IMR-90 (cell line): ENCODE data around the gene PLA2G12A. TPM values are rescaled to one million over a fixed set of nuclear protein-coding genes. Genes with fewer than 3 reads are reported as not detected.

Experiments
- ATAC-seq: fragments of 200-7000 bp; cut with Tn5 transposase; 2 replicates; pipeline ENCODE4 v1.9.1; 2020; ENCODE audit warnings: low read depth, mild to moderate bottlenecking, moderate library complexity
- BruUV-seq: library from RNA; stranded (reverse); fragments of 400-500 nt; replicated peaks from 2 replicates; lab custom pipeline; 2021; lab: Mats Ljungman, UMichigan
- CTCF ChIA-PET: fragments of 300-600 bp; formaldehyde crosslinking; extraction: SDS; loops from one replicate; lab custom pipeline; 2021; ENCODE audit warnings: antibody characterized with exemption; lab: Yijun Ruan, JAX
- POLR2A ChIA-PET: fragments of 300-600 bp; sonication (Branson Sonifier 250); formaldehyde crosslinking; loops from one replicate; lab custom pipeline; 2022; ENCODE audit warnings: antibody characterized with exemption; ENCODE audit not compliant: unreplicated experiment; lab: Charles Lee
- DNase-seq: peaks from one replicate; pipeline ENCODE4 v3.0.0; 2013
- H2AFZ ChIP-seq: replicated peaks from 2 replicates; pipeline ENCODE3; 2013; ENCODE audit warnings: low read length, mild to moderate bottlenecking; ENCODE audit not compliant: poor library complexity
- H2AK5ac ChIP-seq: 2 replicates; pipeline ENCODE4 v1.6.1; 2013; ENCODE audit warnings: low read depth, low read length, inconsistent platforms
- H2AK9ac ChIP-seq: replicated peaks from 2 replicates; pipeline ENCODE3; 2013; ENCODE audit warnings: mild to moderate bottlenecking, low read depth, low read length, moderate library complexity; ENCODE audit not compliant: poor library complexity
- H2BK120ac ChIP-seq: 2 replicates; pipeline ENCODE4 v1.6.1; 2013; ENCODE audit warnings: low read depth, low read length, inconsistent platforms
- H2BK15ac ChIP-seq: 3 replicates; pipeline ENCODE4 v1.6.1; 2013; ENCODE audit warnings: low read depth, low read length, inconsistent platforms
- H2BK20ac ChIP-seq: 2 replicates; pipeline ENCODE4 v1.6.1; 2013; ENCODE audit warnings: low read depth, mild to moderate bottlenecking, inconsistent platforms, low read length, moderate library complexity
- H2BK5ac ChIP-seq: 2 replicates; pipeline ENCODE4 v1.6.1; 2013; ENCODE audit warnings: mild to moderate bottlenecking, low read depth, low read length, inconsistent platforms; ENCODE audit not compliant: poor library complexity, severe bottlenecking
- H3K14ac ChIP-seq: replicated peaks from 2 replicates; pipeline ENCODE4 v1.6.1; 2013; ENCODE audit warnings: low read depth, low read length, inconsistent platforms
- H3K18ac ChIP-seq: 2 replicates; pipeline ENCODE4 v1.6.1; 2013; ENCODE audit warnings: low read depth, low read length, control low read depth
- H3K23ac ChIP-seq: 2 replicates; pipeline ENCODE4 v1.6.1; 2013; ENCODE audit warnings: low read depth, low read length, inconsistent platforms
- H3K27ac ChIP-seq: 2 replicates; pipeline ENCODE4 v1.5.1; 2013; ENCODE audit warnings: mild to moderate bottlenecking, control low read depth, low read length; ENCODE audit not compliant: insufficient read depth
- H3K27me3 ChIP-seq: 2 replicates; pipeline ENCODE4 v1.6.1; 2013; ENCODE audit warnings: low read length; ENCODE audit not compliant: control insufficient read depth, insufficient read depth
- H3K36me3 ChIP-seq: 2 replicates; pipeline ENCODE4 v1.6.1; 2013; ENCODE audit warnings: low read length, mixed read lengths; ENCODE audit not compliant: control insufficient read depth, insufficient read depth
- H3K4ac ChIP-seq: 2 replicates; pipeline ENCODE4 v1.6.1; 2013; ENCODE audit warnings: low read depth, low read length, inconsistent platforms
- H3K4me1 ChIP-seq: 2 replicates; pipeline ENCODE4 v1.6.1; 2013; ENCODE audit warnings: low read length, mixed read lengths; ENCODE audit not compliant: control insufficient read depth, insufficient read depth
- H3K4me2 ChIP-seq: 2 replicates; pipeline ENCODE4 v1.6.1; 2013; ENCODE audit warnings: low read depth, mild to moderate bottlenecking, control low read depth, low read length, moderate library complexity
- H3K4me3 ChIP-seq: 2 replicates; pipeline ENCODE4 v1.5.1; 2013; ENCODE audit warnings: low read depth, mild to moderate bottlenecking, control low read depth, low read length, moderate library complexity; ENCODE audit not compliant: insufficient read depth
- H3K56ac ChIP-seq: 2 replicates; pipeline ENCODE4 v1.6.1; 2013; ENCODE audit warnings: low read length, inconsistent platforms; ENCODE audit not compliant: insufficient read depth; ENCODE audit errors: extremely low read depth
- H3K79me1 ChIP-seq, 2 experiments: 2 replicates each; pipeline ENCODE4 v1.6.1; 2013; ENCODE audit warnings: low read length in 2 of 2, inconsistent platforms in 1 of 2, low read depth in 1 of 2
- H3K9ac ChIP-seq: 2 replicates; pipeline ENCODE4 v1.6.1; 2013; ENCODE audit warnings: low read depth, low read length, control low read depth
- H3K9me1 ChIP-seq: 2 replicates; pipeline ENCODE4 v1.6.1; 2013; ENCODE audit warnings: low read length, inconsistent platforms; ENCODE audit not compliant: insufficient read depth
- H3K9me3 ChIP-seq: 2 replicates; pipeline ENCODE4 v1.6.1; 2013; ENCODE audit warnings: low read length; ENCODE audit not compliant: control insufficient read depth, insufficient read depth
- H4K20me1 ChIP-seq: 2 replicates; pipeline ENCODE4 v1.6.1; 2013; ENCODE audit warnings: low read length, inconsistent platforms; ENCODE audit not compliant: insufficient read depth
- H4K5ac ChIP-seq: 2 replicates; pipeline ENCODE4 v1.6.1; 2013; ENCODE audit warnings: mild to moderate bottlenecking, low read depth, low read length, control low read depth
- H4K8ac ChIP-seq, 2 experiments: 2 replicates each; pipeline ENCODE4 v1.6.1; 2013; ENCODE audit warnings: low read depth in 2 of 2, low read length in 2 of 2, control low read depth in 1 of 2, inconsistent platforms in 1 of 2
- H4K91ac ChIP-seq: 2 replicates; pipeline ENCODE4 v1.6.1; 2013; ENCODE audit warnings: low read depth, low read length, inconsistent platforms; ENCODE audit not compliant: insufficient read depth
- BHLHE40 ChIP-seq: fragments of 150-350 bp; IDR thresholded peaks from 2 replicates; pipeline ENCODE4 v1.6.1; 2016; ENCODE audit warnings: mild to moderate bottlenecking, low read depth, low read length
- CEBPB ChIP-seq: IDR thresholded peaks from 2 replicates; pipeline ENCODE4 v1.6.1; 2012; ENCODE audit warnings: low read depth, low read length, improper control_type of control experiment
- CHD1 ChIP-seq: IDR thresholded peaks from 2 replicates; pipeline ENCODE4 v1.6.1; 2012; ENCODE audit warnings: low read depth, low read length, improper control_type of control experiment
- CTCF ChIP-seq: conservative IDR thresholded peaks from 2 replicates; pipeline ENCODE4 v1.5.1; 2012; ENCODE audit warnings: mild to moderate bottlenecking, low read depth, low read length, improper control_type of control experiment
- MAFK ChIP-seq: IDR thresholded peaks from 2 replicates; pipeline ENCODE4 v1.6.1; 2012; ENCODE audit warnings: low read depth, low read length, improper control_type of control experiment
- MAZ ChIP-seq: IDR thresholded peaks from 2 replicates; pipeline ENCODE4 v1.6.1; 2012; ENCODE audit warnings: low read depth, mild to moderate bottlenecking, low read length, improper control_type of control experiment, moderate library complexity, borderline replicate concordance
- NFE2L2 ChIP-seq: fragments of 150-350 bp; IDR thresholded peaks from 2 replicates; pipeline ENCODE4 v1.6.1; 2016; ENCODE audit warnings: low read depth, mild to moderate bottlenecking, low read length
- RAD21 ChIP-seq: IDR thresholded peaks from 2 replicates; pipeline ENCODE4 v1.6.1; 2012; ENCODE audit warnings: low read length, improper control_type of control experiment
- RCOR1 ChIP-seq: IDR thresholded peaks from 2 replicates; pipeline ENCODE4 v1.6.1; 2012; ENCODE audit warnings: mild to moderate bottlenecking, low read length, improper control_type of control experiment; ENCODE audit not compliant: insufficient replicate concordance
- RFX5 ChIP-seq: IDR thresholded peaks from 2 replicates; pipeline ENCODE4 v1.8.0; 2012; ENCODE audit warnings: low read depth, mild to moderate bottlenecking, low read length, moderate library complexity
- SMC3 ChIP-seq: fragments of 150-350 bp; IDR thresholded peaks from 2 replicates; pipeline ENCODE4 v1.6.1; 2016; ENCODE audit warnings: low read depth, mild to moderate bottlenecking, antibody characterized with exemption, low read length, moderate library complexity
- USF2 ChIP-seq: fragments of 150-350 bp; IDR thresholded peaks from 2 replicates; pipeline ENCODE4 v1.6.1; 2017; ENCODE audit warnings: mild to moderate bottlenecking, antibody characterized with exemption, low read length, low read depth
- WGBS, 2 experiments: methylation state at CpG; one replicate each; pipeline versions ENCODE4 v1.1.5 to v1.1.7; 2013; ENCODE audit warnings: missing lambda C conversion rate in 2 of 2; ENCODE audit not compliant: insufficient read length in 1 of 2; ENCODE audit errors: extremely low coverage in 2 of 2; 5-methylcytosine and 5-hydroxymethylcytosine counted together
- dilution Hi-C: fragments of 300-500 bp; cut with HindIII; formaldehyde crosslinking; loops from one replicate; pipeline ENCODE4 v1.14.3; 2018; ENCODE audit warnings: low sequenced_read_pairs; ENCODE audit not compliant: unreplicated experiment
- in situ Hi-C: fragments of 300-500 bp; cut with MboI; formaldehyde crosslinking; loops from 3 replicates; pipeline ENCODE4 v1.14.3; 2019; ENCODE audit warnings: low sequenced_read_pairs, inconsistent platforms, mixed read lengths
- intact Hi-C: fragments of 100-400 bp; cut with micrococcal nuclease; formaldehyde crosslinking; loops from 2 replicates; pipeline ENCODE4 v1.10.0; 2022
- polyA plus RNA-seq, 3 experiments: library from polyadenylated mRNA; depleted of rRNA; stranded (reverse); fragments of >200 nt; gene quantifications; 2 replicates each; pipeline ENCODE4 v1.2.3, GENCODE V29; 2012; ENCODE audit warnings: low replicate concordance in 1 of 3
- total RNA-seq: library from RNA; depleted of rRNA; stranded (reverse); fragments of >200 nt; gene quantifications from 2 replicates; pipeline ENCODE4 v1.2.3, GENCODE V29; 2012

PLA2G12A gene
- total and polyA plus RNA-seq, 2 of the 4 experiments (the other 2 are of a cell fraction): 10.3 to 17.4 TPM

- peak within 1 kb of the TSS; percentile 56 to 78; a peak in 3 of 4 replicates for H4K8ac ChIP-seq
- H3K9me1 ChIP-seq: peaks cover 18% of the 10 kb centered on the region; the same call in 1 of the 2 replicates
- H3K4me3 ChIP-seq: peak within 1 kb of the TSS; percentile 94
- no peaks in the 10 kb centered on the region for H3K9me3 ChIP-seq
- H3K56ac ChIP-seq: peak within 1 kb of the TSS; percentile 81
- H3K27ac ChIP-seq: peak within 1 kb of the TSS; percentile 80
- dilution Hi-C loops: no loop called here
- no peak within 1 kb of the TSS for H2AK5ac ChIP-seq
- H2AFZ ChIP-seq: peak within 1 kb of the TSS; percentile 100
- TF ChIP-seq NFE2L2 (no peak), USF2 (no peak), RAD21 (peak; percentile 56), RCOR1 (no peak), CTCF (peak; percentile 61), BHLHE40 (no peak), CHD1 (no peak), CEBPB (no peak), MAZ (peak; percentile 54; the same call in 1 of the 2 replicates), SMC3 (peak; percentile 67), RFX5 (no peak), MAFK (no peak)
- peak within 1 kb of the TSS; percentile 32 for H2BK5ac ChIP-seq
- no peak within 1 kb of the TSS for H2BK20ac ChIP-seq
- H3K4me1 ChIP-seq: peaks cover 7% of the 10 kb centered on the region
- peak; percentile 66 for DNase-seq
- H3K27me3 ChIP-seq: no peaks in the 10 kb centered on the region
- H3K14ac ChIP-seq: peak within 1 kb of the TSS; percentile 69
- WGBS, 2 experiments: 1% methylated on average over 40 of the region's 72 CpGs; no CpG with 5 or more reads in 1 of the 2 experiments
- H3K9ac ChIP-seq: peak within 1 kb of the TSS; percentile 84
- peak within 1 kb of the TSS; percentile 98 for H3K4me2 ChIP-seq
- intact Hi-C loops: loop anchor here (1.0 to 5.0 kb wide), 9 partner anchors 26 to 276 kb away; partner anchors contain the start of gene GAR1
- BruUV-seq: no TSS peak
- H3K79me1 ChIP-seq: peaks cover 31 to 38% of the 10 kb centered on the region in 2 experiments
- H4K5ac ChIP-seq: peak within 1 kb of the TSS; percentile 80
- ChIA-PET CTCF (interaction anchor here (0.6 to 1.0 kb wide), 4 partner anchors 20 to 283 kb away, joined by 3 to 4 read pairs (median 3); no protein-coding TSS in a partner anchor), POLR2A (interaction anchor here (0.5 to 0.6 kb wide), 2 partner anchors 27 to 510 kb away, joined by 3 to 4 read pairs; no protein-coding TSS in a partner anchor)
- H4K20me1 ChIP-seq: peaks cover 3% of the 10 kb centered on the region
- peak; percentile 94 for ATAC-seq
- peak within 1 kb of the TSS; percentile 97 for H2AK9ac ChIP-seq
- H3K23ac ChIP-seq: peak within 1 kb of the TSS; percentile 67
- no peaks in the 10 kb centered on the region for H3K36me3 ChIP-seq
- H4K91ac ChIP-seq: peak within 1 kb of the TSS; percentile 66
- H3K18ac ChIP-seq: no peak within 1 kb of the TSS; the same call in 1 of the 2 replicates
- peak within 1 kb of the TSS; percentile 71 for H3K4ac ChIP-seq
- no peak within 1 kb of the TSS for H2BK15ac ChIP-seq
- peak within 1 kb of the TSS; percentile 53 for H2BK120ac ChIP-seq
- in situ Hi-C loops: loop anchor here (10.0 kb wide), 1 partner anchor 112 kb away; the partner anchor contains the start of gene GAR1
Observed at GRCh38 chr4:109702950-109703663, 26.8 kb downstream of the PLA2G12A start, which contains the start of gene CASP6. TSS of gene CASP6 (minus strand) at chr4:109703445. CDS start at chr4:109703395, 50 bp downstream.
